ENCODE data around the gene USP34.
"Not testable (repeated sequence)": the region's sequence is repeated elsewhere in the genome, so short reads cannot be mapped to it uniquely, and the experiment has no call there.

The USP34 gene

GRCh38 chr2:61460163-61460562 lies 10.7 kb downstream of the USP34 start:
- DNase-seq (ENCODE audit: low read depth), result no peak

- DNase-seq (ENCODE audit: low read depth), result no peak
Observed at GRCh38 chr2:61456746-61457420, 14.0 kb downstream of the USP34 start.

- no peak for DNase-seq (ENCODE audit: low read depth)
Observed at GRCh38 chr2:61456070-61456745, 14.7 kb downstream of the USP34 start.

- not testable (repeated sequence) for DNase-seq (ENCODE audit: low read depth)
Observed at GRCh38 chr2:61454972-61455371, 15.9 kb downstream of the USP34 start.

- DNase-seq (ENCODE audit: low read depth), result no peak
Observed at GRCh38 chr2:61454383-61454782, 16.5 kb downstream of the USP34 start.

GRCh38 chr2:61452392-61452791 lies 18.5 kb downstream of the USP34 start:
- DNase-seq (ENCODE audit: low read depth), result no peak

GRCh38 chr2:61451178-61451577 lies 19.7 kb downstream of the USP34 start:
- DNase-seq (ENCODE audit: low read depth), result no peak

GRCh38 chr2:61450144-61450543 lies 20.7 kb downstream of the USP34 start:
- no peak for DNase-seq (ENCODE audit: low read depth)

- no peak for DNase-seq (ENCODE audit: low read depth)
Observed at GRCh38 chr2:61448229-61448628, 22.7 kb downstream of the USP34 start.

- DNase-seq (ENCODE audit: low read depth), result not testable (repeated sequence)
Observed at GRCh38 chr2:61446971-61447370, 23.9 kb downstream of the USP34 start.

GRCh38 chr2:61443342-61444041 lies 27.4 kb downstream of the USP34 start:
- no peak for DNase-seq (ENCODE audit: low read depth)

- no peak for DNase-seq (ENCODE audit: low read depth)
Observed at GRCh38 chr2:61439241-61440002, 31.5 kb downstream of the USP34 start.

GRCh38 chr2:61438670-61439069 lies 32.2 kb downstream of the USP34 start:
- DNase-seq (ENCODE audit: low read depth), result no peak

GRCh38 chr2:61437170-61437569 lies 33.7 kb downstream of the USP34 start:
- DNase-seq (ENCODE audit: low read depth), result no peak

GRCh38 chr2:61436092-61436491 lies 34.8 kb downstream of the USP34 start:
- no peak for DNase-seq (ENCODE audit: low read depth)

GRCh38 chr2:61435291-61435690 lies 35.6 kb downstream of the USP34 start:
- DNase-seq (ENCODE audit: low read depth), result no peak

GRCh38 chr2:61434314-61434713 lies 36.6 kb downstream of the USP34 start:
- DNase-seq (ENCODE audit: low read depth), result no peak

GRCh38 chr2:61433606-61434005 lies 37.3 kb downstream of the USP34 start:
- DNase-seq (ENCODE audit: low read depth), result no peak

GRCh38 chr2:61432990-61433389 lies 37.9 kb downstream of the USP34 start:
- DNase-seq (ENCODE audit: low read depth), result no peak

GRCh38 chr2:61431345-61431744 lies 39.5 kb downstream of the USP34 start:
- DNase-seq (ENCODE audit: low read depth), result no peak

- peak; percentile 56 for DNase-seq (ENCODE audit: low read depth)
Observed at GRCh38 chr2:61426267-61426897, 44.5 kb downstream of the USP34 start.

- DNase-seq (ENCODE audit: low read depth), result no peak
Observed at GRCh38 chr2:61425605-61426155, 45.2 kb downstream of the USP34 start.

Data from activated T-cell treated with anti-CD3 and anti-CD28 coated beads for 24 hours (primary cell).